NB4 (cell line): ENCODE results near the gene LNPEP.

ENCODE experiments used
- CTCF ChIP-seq: IDR thresholded peaks from one replicate; pipeline ENCODE4 v1.5.1; 2012; ENCODE audit warnings: low read depth, low read length
- POLR2A ChIP-seq: IDR thresholded peaks from 2 replicates; pipeline ENCODE4 v1.6.1; 2011; ENCODE audit warnings: mild to moderate bottlenecking; ENCODE audit not compliant: insufficient read length; ENCODE audit errors: extremely low read depth

DNA sequence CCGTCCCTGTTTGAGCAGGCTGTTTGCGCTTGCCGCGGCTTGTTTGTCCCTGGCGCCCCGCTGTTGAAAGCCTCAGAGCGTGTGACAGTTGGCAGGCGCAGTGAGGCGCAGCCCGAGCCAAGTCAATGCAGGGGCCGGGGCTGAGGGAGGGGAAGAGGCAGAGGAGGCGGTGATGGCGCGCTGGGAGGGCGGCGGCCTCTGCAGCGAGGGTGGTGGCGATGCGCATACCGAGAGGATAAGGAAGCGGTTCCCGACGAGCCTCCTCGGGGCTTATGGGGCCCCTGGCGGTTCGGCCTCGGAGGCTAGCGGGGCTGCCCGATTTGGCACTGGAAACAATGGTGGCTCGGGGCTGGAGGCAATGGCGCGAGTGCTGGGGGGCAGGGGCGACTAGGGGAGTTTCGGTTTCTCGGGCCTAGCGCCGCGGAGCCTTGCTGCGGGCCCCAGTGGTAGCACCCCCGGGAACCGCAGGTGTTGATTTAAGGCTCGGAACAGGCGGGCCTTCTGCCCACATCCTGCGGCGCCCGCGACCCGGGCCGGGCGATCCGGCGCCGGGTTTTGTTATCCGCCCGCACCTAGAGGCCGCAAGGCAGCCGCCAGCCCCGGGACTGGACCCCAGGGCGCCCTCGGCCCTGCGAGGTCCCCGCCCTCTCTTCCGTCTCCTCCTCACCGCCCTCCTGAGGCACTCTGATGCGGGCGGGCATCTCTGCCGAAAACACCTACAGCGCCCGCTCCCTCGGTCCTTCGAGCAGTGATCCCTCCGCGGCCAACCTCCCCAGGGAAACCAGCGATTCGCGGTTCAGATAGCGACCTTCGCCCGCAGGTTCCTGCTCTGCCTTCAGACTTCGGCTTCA is 947 bp upstream of the LNPEP start:
- TF ChIP-seq CTCF (no peak), POLR2A (peak; percentile 52)
